HG03439 (cell line): Measurements from ENCODE around the gene YKT6.

Experiments used
- ATAC-seq: cut with Tn5 transposase; IDR thresholded peaks from one replicate; pipeline ENCODE4 v1.9.1; 2021; ENCODE audit warnings: mild to moderate bottlenecking, moderate library complexity; ENCODE audit not compliant: unreplicated experiment

YKT6 gene

GRCh38 chr7:44216521-44217222, 15.9 kb downstream of the YKT6 start:
- ATAC-seq, result no peak

DNA sequence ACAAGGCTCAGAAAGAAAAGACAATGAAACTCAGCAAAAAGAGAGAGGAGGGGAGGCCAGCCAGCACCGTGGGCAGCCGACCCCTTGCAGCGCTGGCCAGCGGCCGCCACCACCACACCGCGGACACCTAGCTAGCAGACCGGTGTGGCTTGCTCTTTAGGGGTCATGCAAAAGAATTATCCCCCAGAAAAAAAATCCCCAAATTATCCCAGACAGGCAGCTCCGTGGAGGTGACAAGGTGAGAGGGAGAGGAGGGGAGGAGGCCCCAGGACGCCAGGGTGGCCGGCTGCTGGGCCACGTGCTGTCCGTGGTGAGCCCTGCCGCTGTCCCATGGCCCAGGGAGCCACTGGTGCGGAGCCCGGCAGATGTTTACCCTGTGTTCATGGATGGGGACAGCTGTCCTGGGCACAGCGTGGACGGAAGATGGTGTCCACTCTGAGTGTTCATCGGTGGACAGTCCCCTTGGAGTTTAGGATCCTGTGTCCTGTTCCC, 16.5 kb downstream of the YKT6 start:
- ATAC-seq, result no peak

DNA sequence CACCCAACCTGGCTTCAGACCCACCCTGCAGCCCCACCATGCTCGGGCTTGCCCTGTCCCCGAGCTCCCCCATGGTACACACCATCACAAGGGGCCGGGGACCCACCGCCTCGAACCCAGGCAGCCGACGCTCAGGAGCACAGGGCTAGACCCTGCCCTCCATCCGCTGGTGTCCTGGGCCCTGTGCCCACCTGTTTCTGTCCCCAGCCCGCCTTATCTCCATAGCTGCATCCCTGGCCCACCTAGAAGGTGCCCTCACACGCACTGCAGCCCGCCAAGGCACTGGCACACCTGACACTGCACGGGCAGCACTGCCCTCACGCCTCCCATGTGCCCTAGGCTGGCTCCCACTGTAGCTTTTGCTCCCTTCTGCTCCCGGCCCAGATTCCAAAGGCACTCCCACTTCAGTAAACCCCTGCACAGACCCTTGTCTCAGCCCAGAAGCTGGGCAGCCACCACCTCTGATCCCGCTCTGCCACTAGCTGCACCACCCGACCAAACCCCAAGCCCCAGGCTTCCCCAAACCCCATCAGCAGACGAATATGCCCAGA, 17.1 kb downstream of the YKT6 start:
- ATAC-seq, result no peak

GRCh38 chr7:44218418-44219201, 17.8 kb downstream of the YKT6 start:
- ATAC-seq, result no peak

DNA sequence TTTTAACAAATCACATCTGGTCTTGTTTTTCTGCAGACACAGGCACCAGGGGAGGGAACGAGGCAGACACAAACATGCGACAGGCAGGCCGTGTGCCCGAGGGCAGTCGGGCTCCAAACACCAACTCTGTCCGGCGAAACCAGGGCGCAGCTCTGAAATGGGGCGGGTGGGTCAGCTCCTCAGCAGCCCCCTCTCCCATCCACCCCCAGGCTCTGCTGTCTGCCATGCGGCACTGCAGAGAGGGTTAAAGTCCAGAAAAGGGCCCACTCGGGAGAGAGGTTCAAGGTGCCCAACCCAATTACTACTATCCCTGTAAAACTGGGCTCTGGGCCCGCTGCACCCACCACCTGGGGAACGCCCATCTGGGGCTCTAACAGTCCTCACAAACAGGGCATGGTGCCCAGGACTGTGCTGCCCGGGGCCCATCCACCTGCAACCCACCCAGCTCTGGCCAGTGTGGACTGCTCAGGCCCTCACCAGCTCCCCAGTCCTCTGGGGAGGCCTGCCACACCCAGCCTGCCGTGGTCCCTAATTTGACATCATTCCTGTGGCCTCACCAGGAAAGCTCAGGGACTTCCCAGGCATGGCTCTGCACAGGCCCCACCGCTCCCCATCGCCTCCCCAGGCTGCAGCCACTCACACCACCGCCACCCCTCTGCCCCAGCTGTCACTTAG, 18.7 kb downstream of the YKT6 start:
- ATAC-seq, result no peak

DNA sequence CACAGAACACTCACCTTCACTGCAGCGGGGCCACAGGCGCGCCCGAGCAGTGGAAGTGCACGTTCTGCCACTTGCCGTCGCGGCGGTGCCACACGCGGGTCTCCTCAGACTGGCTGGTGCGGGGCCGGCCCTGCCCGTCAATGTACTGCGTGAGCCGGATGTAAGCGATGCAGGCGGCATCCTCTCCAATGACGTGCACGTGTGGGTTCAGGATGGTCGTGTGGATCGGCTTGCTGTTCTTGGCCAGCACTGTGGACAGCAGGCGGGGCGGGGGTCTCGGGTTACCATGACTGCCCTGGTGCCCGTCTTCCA, 19.2 kb downstream of the YKT6 start:
- no peak for ATAC-seq

GRCh38 chr7:44220358-44221112, 19.8 kb downstream of the YKT6 start:
- ATAC-seq, result no peak

DNA sequence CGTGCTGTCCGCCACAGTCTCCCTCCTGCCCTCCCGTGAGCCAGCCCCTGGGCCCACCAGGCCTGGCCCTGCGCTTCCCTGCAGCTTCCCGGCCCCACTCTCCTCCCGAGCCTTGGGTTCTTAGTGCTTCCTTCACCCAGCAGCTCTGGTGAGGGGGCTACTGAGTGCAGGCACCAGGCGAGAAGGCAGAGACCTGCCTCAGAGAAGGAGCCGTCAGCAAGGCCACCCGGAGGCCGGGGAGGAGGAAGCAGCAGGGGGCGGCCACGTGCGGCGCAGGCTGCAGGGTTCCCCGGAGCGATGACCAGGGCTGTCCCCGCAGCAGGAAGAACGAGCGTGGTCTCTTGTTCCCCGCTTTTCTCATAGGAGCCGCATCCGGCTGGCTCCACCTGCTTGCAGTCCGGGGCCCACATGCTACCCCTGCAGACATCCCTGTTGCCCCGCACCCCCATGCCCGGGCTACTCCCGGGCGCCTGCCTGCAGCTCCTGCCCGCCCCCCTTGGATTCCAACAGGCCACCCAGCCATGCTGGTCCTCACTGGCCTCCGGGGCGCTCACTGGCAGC, 20.5 kb downstream of the YKT6 start:
- ATAC-seq, result no peak

DNA sequence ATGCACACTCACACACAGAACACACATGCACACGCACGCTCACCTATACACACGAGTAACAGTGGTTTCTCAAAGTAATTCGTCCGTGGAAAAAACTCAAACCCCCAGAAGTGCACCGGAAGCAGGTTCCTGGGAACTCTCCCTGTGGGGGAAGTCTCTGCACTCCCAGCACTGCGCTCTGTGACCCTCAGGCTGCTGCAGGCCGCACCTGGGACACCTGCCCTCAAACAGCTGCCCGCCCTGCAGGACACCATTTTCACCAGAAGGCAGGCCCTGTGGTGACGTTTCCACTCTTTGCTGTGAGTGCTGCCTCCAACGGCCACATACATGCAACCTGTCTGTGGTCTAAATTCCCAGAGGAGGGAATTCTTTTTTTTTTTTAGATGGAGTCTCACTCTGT, 21.3 kb downstream of the YKT6 start:
- no peak for ATAC-seq

GRCh38 chr7:44222776-44223261, 22.0 kb downstream of the YKT6 start:
- ATAC-seq, result no peak

GRCh38 chr7:44223362-44224079, 22.7 kb downstream of the YKT6 start:
- no peak for ATAC-seq

- no peak for ATAC-seq
Measured at GRCh38 chr7:44224080-44224973, 23.5 kb downstream of the YKT6 start.

DNA sequence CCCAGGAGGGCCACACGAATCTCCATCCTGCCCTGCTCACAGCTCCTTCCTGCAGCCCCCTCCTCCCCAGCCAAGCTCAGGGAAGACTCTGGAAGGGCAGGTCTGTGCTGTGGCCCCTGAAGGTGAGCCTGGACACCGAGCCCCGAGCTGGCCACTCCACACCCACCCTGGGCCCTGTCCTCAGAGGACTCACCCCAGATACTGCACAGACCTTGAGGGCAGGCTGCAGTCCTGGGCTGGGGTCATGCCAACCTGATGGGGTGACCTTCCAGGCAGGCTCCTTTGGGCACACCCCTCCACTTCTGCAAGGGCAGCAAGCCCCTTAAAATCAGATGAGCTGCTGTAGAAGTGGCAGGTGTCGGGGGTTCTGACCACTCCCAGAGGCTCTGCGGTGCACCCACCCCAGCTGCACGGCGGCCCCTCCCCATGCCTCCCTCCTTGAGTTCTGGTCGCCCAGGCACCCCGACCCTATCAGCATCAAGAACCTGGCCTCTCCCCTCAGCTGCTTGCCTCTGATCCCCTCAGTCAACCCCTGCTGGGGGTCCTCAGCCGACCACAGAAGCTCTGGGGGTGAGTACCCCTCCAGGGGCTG, 24.3 kb downstream of the YKT6 start:
- ATAC-seq, result no peak

- no peak for ATAC-seq
Measured at GRCh38 chr7:44225566-44226395, 25.0 kb downstream of the YKT6 start.

DNA sequence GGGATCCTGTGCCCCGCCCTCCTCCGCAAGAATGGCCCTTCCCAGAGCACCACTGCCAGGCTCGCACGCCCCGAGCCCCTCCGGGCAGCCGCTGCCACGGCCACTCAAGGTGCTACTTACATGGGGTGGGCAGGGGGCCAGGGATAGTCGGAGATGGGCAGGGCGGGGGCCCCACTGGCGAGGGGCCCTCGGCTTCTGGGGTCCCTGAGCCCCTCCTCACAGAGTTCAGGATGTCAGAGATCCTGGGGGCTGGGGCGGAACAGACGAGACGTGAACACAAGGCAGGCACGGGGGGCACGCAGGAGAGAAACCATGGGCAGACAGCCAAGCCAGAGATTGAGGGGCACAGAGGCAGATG, 25.6 kb downstream of the YKT6 start:
- no peak for ATAC-seq

GRCh38 chr7:44227911-44228310, 27.1 kb downstream of the YKT6 start:
- no peak for ATAC-seq

DNA sequence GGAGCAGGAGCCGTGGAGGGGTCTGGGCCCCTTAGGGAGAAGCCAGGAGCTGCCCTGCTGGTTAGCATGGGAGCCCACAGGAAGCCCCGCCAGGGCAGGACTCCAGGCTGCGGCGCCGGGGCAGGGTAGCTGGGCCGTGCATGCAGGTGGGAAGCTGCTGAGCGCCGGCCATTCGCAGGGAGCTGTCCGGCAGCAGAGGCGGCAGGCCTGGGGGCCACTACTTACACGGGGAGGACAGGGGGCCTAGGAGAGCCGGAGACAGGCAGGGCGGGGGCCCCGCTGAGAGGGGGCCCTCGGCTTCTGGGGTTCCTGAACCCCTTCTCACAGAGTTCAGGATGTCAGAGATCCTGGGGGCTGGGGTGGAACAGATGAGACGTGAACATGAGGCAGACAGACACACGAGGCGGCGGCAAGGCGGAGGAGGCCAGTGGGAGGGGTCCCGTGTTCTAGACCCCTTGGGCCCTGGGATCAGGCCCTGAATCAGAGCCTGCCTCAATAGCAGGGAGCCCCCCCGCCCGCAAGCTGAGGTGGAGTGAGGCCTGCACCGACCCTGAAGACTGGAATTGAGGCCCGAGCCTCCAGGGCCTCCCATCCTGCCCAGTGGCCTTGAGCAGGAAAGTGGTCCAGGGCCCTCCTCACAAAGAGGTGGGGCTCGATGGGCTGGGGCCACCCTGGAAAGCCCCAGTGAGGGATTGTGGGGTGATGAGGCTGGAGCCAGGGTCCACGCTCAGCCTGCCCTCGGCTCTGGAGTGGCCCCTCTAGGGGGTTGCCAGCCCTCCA, 28.0 kb downstream of the YKT6 start:
- no peak for ATAC-seq
